Endothelial cell of umbilical vein (primary cell): Measurements from ENCODE around the gene PAPOLA. TPM values are rescaled to one million over a fixed set of nuclear protein-coding genes. Genes with fewer than 3 reads are reported as not detected.

Experiments
- BruUV-seq: library from RNA; stranded (reverse); fragments of 400-500 nt; replicated peaks from 2 replicates; lab custom pipeline; 2021; lab: Mats Ljungman, UMichigan
- CTCF ChIA-PET: fragments of 300-600, 350-600 bp; sonication (Branson Sonifier 250); formaldehyde crosslinking; loops from one replicate; lab custom pipeline; 2021; ENCODE audit warnings: antibody characterized with exemption, inconsistent platforms; lab: Charles Lee
- POLR2A ChIA-PET: fragments of 300-600, 350-600 bp; sonication (Branson Sonifier 250); formaldehyde crosslinking; loops from one replicate; lab custom pipeline; 2021; ENCODE audit warnings: antibody characterized with exemption, inconsistent platforms; lab: Charles Lee
- DNase-seq: peaks from one replicate; pipeline ENCODE4 v3.0.0-alpha.2; 2011; ENCODE audit warnings: low read depth, low spot score
- FAIRE-seq: peaks from 2 replicates; lab custom pipeline; 2011; peaks lifted over from hg19 to GRCh38; lab: Jason Lieb, UNC
- H2AFZ ChIP-seq: 2 replicates; pipeline ENCODE4 v1.6.0; 2012; ENCODE audit warnings: low read depth, low read length, control low read depth, inconsistent platforms
- H3K27ac ChIP-seq: 2 replicates; pipeline ENCODE4 v1.5.1; 2011; ENCODE audit warnings: low read depth, mild to moderate bottlenecking, control low read depth, low read length, moderate library complexity; ENCODE audit not compliant: insufficient read depth
- H3K27me3 ChIP-seq, 2 experiments: 2 replicates each; pipeline versions ENCODE4 v1.6.0 to v1.6.1; 2011; ENCODE audit warnings: low read length in 2 of 2, mixed read lengths in 1 of 2; ENCODE audit not compliant: control insufficient read depth in 2 of 2, insufficient read depth in 2 of 2
- H3K36me3 ChIP-seq, 2 experiments: 2 replicates in 1 of 2; 3 replicates in 1 of 2; pipeline ENCODE4 v1.5.1; 2011; ENCODE audit warnings: low read length in 2 of 2, mild to moderate bottlenecking in 1 of 2, moderate library complexity in 1 of 2; ENCODE audit not compliant: control insufficient read depth in 2 of 2, insufficient read depth in 2 of 2; ENCODE audit errors: extremely low read depth in 1 of 2
- H3K4me1 ChIP-seq: 3 replicates; pipeline ENCODE4 v1.5.1; 2011; ENCODE audit warnings: mild to moderate bottlenecking, low read length; ENCODE audit not compliant: control insufficient read depth, insufficient read depth; ENCODE audit errors: extremely low read depth
- H3K4me2 ChIP-seq: 2 replicates; pipeline ENCODE4 v1.6.1; 2011; ENCODE audit warnings: low read length, control low read depth, mixed read lengths; ENCODE audit not compliant: insufficient read depth
- H3K4me3 ChIP-seq, 3 experiments: fragments of 200-600 bp in 1 of 3; sonication (generic), shearing (Covaris generic) in 1 of 3; replicated peaks in 1 of 3; 2 replicates each; pipeline ENCODE4 v1.5.1; 2011 to 2016; ENCODE audit warnings: control low read depth in 3 of 3, low read length in 3 of 3, mild to moderate bottlenecking in 2 of 3, inconsistent platforms in 1 of 3, low read depth in 1 of 3, moderate library complexity in 1 of 3; ENCODE audit not compliant: insufficient read depth in 1 of 3
- H3K79me2 ChIP-seq: 2 replicates; pipeline ENCODE4 v1.6.0; 2012; ENCODE audit warnings: low read length, inconsistent platforms; ENCODE audit not compliant: control insufficient read depth, insufficient read depth
- H3K9ac ChIP-seq: replicated peaks from 2 replicates; pipeline ENCODE3; 2011; ENCODE audit warnings: low read length, control low read depth; ENCODE audit not compliant: insufficient read depth; ENCODE audit errors: extremely low read depth
- H3K9me1 ChIP-seq: replicated peaks from 3 replicates; pipeline ENCODE4 v1.6.0; 2011; ENCODE audit warnings: mild to moderate bottlenecking, low read length; ENCODE audit not compliant: control insufficient read depth, insufficient read depth; ENCODE audit errors: extremely low read depth
- H3K9me3 ChIP-seq: replicated peaks from 2 replicates; pipeline ENCODE4 v1.5.1; 2012; ENCODE audit warnings: low read length, inconsistent platforms; ENCODE audit not compliant: control insufficient read depth, insufficient read depth
- H4K20me1 ChIP-seq: replicated peaks from 2 replicates; pipeline ENCODE3; 2011; ENCODE audit warnings: mild to moderate bottlenecking, low read length; ENCODE audit not compliant: control insufficient read depth, insufficient read depth; ENCODE audit errors: extremely low read depth
- EZH2 ChIP-seq: IDR thresholded peaks from 2 replicates; pipeline ENCODE4 v1.6.1; 2012; ENCODE audit warnings: borderline replicate concordance, low read depth, mild to moderate bottlenecking, moderate library complexity, low read length, inconsistent platforms; ENCODE audit not compliant: severe bottlenecking
- FOS ChIP-seq: IDR thresholded peaks from 2 replicates; pipeline ENCODE4 v1.6.1; 2011; ENCODE audit warnings: mild to moderate bottlenecking, low read length, moderate library complexity, borderline replicate concordance; ENCODE audit not compliant: insufficient read depth
- GATA2 ChIP-seq: IDR thresholded peaks from 2 replicates; pipeline ENCODE4 v1.7.0; 2011; ENCODE audit warnings: low read depth, mild to moderate bottlenecking, moderate library complexity, mixed read lengths, low read length; ENCODE audit not compliant: insufficient read length, insufficient read depth
- JUN ChIP-seq: IDR thresholded peaks from 2 replicates; pipeline ENCODE4 v1.6.1; 2011; ENCODE audit warnings: borderline replicate concordance, low read depth; ENCODE audit not compliant: insufficient read length, insufficient read depth
- MAX ChIP-seq: IDR thresholded peaks from 2 replicates; pipeline ENCODE4 v1.6.1; 2011; ENCODE audit not compliant: insufficient read depth, insufficient read length
- MYC ChIP-seq: IDR thresholded peaks from one replicate; pipeline ENCODE4 v1.6.1; 2011; ENCODE audit warnings: mild to moderate bottlenecking, low read depth, low read length
- POLR2A ChIP-seq: IDR thresholded peaks from 2 replicates; pipeline ENCODE4 v1.6.1; 2012; ENCODE audit warnings: low read depth, mild to moderate bottlenecking, control low read depth, low read length
- POLR2AphosphoS5 ChIP-seq: IDR thresholded peaks from 2 replicates; pipeline ENCODE4 v1.6.1; 2012; ENCODE audit warnings: low read depth, mild to moderate bottlenecking, control low read depth, low read length, moderate library complexity; ENCODE audit not compliant: insufficient read depth
- dilution Hi-C: fragments of 300-500 bp; cut with MboI; formaldehyde crosslinking; loops from one replicate; pipeline ENCODE4 v1.15.0; 2019; ENCODE audit warnings: low sequenced_read_pairs; ENCODE audit not compliant: extremely low pct_ligation_motif_present
- intact Hi-C: fragments of 100-400 bp; cut with micrococcal nuclease; formaldehyde crosslinking; loops from one replicate; pipeline ENCODE4 v1.10.0; 2022
- polyA plus RNA-seq, 4 experiments: library from polyadenylated mRNA; depleted of rRNA in 3 of 4; stranded (reverse) in 3 of 4; unstranded in 1 of 4; fragments of >200 nt; gene quantifications; 2 replicates each; pipeline versions ENCODE4 v1.2.1 to v1.2.3, GENCODE V29; 2011 to 2012; ENCODE audit warnings: missing spikeins in 1 of 4
- total RNA-seq: library from RNA; stranded (reverse); gene quantifications from 2 replicates; pipeline ENCODE4 v1.2.3, GENCODE V29; 2021
- TF ChIP-seq, protein P1 (sequence below), 2 donors: IDR thresholded peaks; 1 replicate in 1 of 2; 2 replicates in 1 of 2; pipeline ENCODE4 v1.5.1; 2011; ENCODE audit warnings: low read length in 2 of 2, mild to moderate bottlenecking in 2 of 2, moderate library complexity in 2 of 2, control low read depth in 1 of 2, inconsistent platforms in 1 of 2, low read depth in 1 of 2; ENCODE audit not compliant: insufficient read depth in 1 of 2; ENCODE audit errors: extremely low read depth in 1 of 2

PAPOLA gene
- total and polyA plus RNA-seq, 2 donors (not counting 3 experiments of a cell fraction or from before 2014, with no cell fraction given): 75.4 to 184 TPM

DNA sequence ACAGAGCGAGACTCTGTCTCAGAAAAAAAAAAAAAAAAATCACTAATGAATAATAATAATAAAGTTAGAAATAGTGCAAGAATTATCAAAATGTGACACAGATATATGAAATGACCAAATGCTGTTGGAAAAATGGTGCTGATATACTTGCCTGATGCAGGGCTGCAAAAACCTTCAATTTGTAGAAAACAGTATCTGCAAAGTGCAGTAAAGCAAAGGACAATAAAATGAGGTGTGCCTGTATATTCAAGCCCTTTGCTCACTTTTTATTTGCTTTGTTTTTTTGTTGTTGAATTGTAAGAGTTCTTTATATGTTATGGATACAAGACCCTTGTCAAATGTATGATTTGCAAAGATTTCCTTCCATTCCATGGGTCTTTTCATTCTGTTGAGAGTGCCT is 9.0 kb upstream of the PAPOLA start:
- Histone ChIP-seq H3K9me3 (no peaks in the 10 kb centered on the region), H3K9me1 (no peaks in the 10 kb centered on the region), H3K27me3 (peaks cover 2 to 3% of the 10 kb centered on the region in 2 experiments), H3K4me3 (no peak overlapping the region), H3K36me3 (no peaks in the 10 kb centered on the region), H3K4me2 (no peak overlapping the region), H3K27ac (no peak overlapping the region), H2AFZ (no peak overlapping the region), H3K9ac (no peak overlapping the region), H4K20me1 (no peaks in the 10 kb centered on the region), H3K4me1 (no peaks in the 10 kb centered on the region), H3K79me2 (no peaks in the 10 kb centered on the region)
- intact Hi-C loops (no loop called here), dilution Hi-C loops (no loop called here)
- BruUV-seq: no TSS peak
- TF ChIP-seq POLR2AphosphoS5 (no peak), JUN (no peak), GATA2 (no peak), POLR2A (no peak), MYC (no peak), MAX (no peak), FOS (no peak), EZH2 (no peak)
- TF ChIP-seq, protein P1, sequence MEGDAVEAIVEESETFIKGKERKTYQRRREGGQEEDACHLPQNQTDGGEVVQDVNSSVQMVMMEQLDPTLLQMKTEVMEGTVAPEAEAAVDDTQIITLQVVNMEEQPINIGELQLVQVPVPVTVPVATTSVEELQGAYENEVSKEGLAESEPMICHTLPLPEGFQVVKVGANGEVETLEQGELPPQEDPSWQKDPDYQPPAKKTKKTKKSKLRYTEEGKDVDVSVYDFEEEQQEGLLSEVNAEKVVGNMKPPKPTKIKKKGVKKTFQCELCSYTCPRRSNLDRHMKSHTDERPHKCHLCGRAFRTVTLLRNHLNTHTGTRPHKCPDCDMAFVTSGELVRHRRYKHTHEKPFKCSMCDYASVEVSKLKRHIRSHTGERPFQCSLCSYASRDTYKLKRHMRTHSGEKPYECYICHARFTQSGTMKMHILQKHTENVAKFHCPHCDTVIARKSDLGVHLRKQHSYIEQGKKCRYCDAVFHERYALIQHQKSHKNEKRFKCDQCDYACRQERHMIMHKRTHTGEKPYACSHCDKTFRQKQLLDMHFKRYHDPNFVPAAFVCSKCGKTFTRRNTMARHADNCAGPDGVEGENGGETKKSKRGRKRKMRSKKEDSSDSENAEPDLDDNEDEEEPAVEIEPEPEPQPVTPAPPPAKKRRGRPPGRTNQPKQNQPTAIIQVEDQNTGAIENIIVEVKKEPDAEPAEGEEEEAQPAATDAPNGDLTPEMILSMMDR (IDR thresholded peaks at IDR 0.05; ENCODE audit: extremely low read depth in 1 of 2, insufficient read depth in 1 of 2, low read depth in 1 of 2, low read length in 2 of 2): no peak
- ChIA-PET POLR2A (no interaction called here), CTCF (no interaction called here)
- FAIRE-seq: no peak
- no peak for DNase-seq
